Measurements from ENCODE around the gene CS. TPM values are rescaled to one million over a fixed set of nuclear protein-coding genes. Genes with fewer than 3 reads are reported as not detected.
"Not testable (repeated sequence)": the region's sequence is repeated elsewhere in the genome, so short reads cannot be mapped to it uniquely, and the experiment has no call there.

CS gene
- polyA plus RNA-seq: 100 to 1,000 TPM in 1 of 3 donors, 10 to 100 TPM in 2; 82.8 to 289 (median 83.0) TPM

GRCh38 chr12:56299853-56300643 is at the start of gene CS:
TSS of gene CS (minus strand) at chr12:56300330. CDS start at chr12:56300201, 129 bp downstream.
- peak within 1 kb of the TSS; percentile 79 for H3K27ac ChIP-seq (ENCODE audit: low read depth, low read length)
- 0 to 1% (median 1%) methylated on average over 62 to 63 of the region's 63 CpGs for WGBS, 3 donors

- H3K27ac ChIP-seq (ENCODE audit: low read depth, low read length): no peak overlapping the region
- 93 to 98% (median 97%) methylated on average over 5 of the region's 5 CpGs for WGBS, 3 donors
These were observed 48.6 kb upstream of the CS start for GRCh38 chr12:56348776-56349175.

GRCh38 chr12:56347255-56347654 is 47.1 kb upstream of the CS start:
- 92 to 94% (median 94%) methylated on average over 9 of the region's 9 CpGs for WGBS, 3 donors

GRCh38 chr12:56346675-56347074 is 46.5 kb upstream of the CS start:
- WGBS, 3 donors: 72 to 85% (median 84%) methylated on average over 7 of the region's 7 CpGs

More at GRCh38 chr12:56347255-56347654, 47.1 kb upstream of the CS start:
- not testable (repeated sequence) for H3K27ac ChIP-seq (ENCODE audit: low read depth, low read length)

GRCh38 chr12:56342290-56342689 is 42.2 kb upstream of the CS start:
- not testable (repeated sequence) for H3K27ac ChIP-seq (ENCODE audit: low read depth, low read length)
- 99 to 100% (median 100%) methylated on average over 2 of the region's 2 CpGs for WGBS, 3 donors

More at GRCh38 chr12:56346675-56347074, 46.5 kb upstream of the CS start:
- H3K27ac ChIP-seq (ENCODE audit: low read depth, low read length): no peak overlapping the region

- WGBS, 3 donors: 17 to 35% (median 24%) methylated on average over 1 of the region's 1 CpG
These were observed 41.5 kb upstream of the CS start for GRCh38 chr12:56341616-56342015.

GRCh38 chr12:56339158-56339422 is 39.0 kb upstream of the CS start:
- no peak overlapping the region for H3K27ac ChIP-seq (ENCODE audit: low read depth, low read length)
- 75 to 88% (median 83%) methylated on average over 1 of the region's 1 CpG for WGBS, 3 donors

More at GRCh38 chr12:56341616-56342015, 41.5 kb upstream of the CS start:
- no peak overlapping the region for H3K27ac ChIP-seq (ENCODE audit: low read depth, low read length)

GRCh38 chr12:56338308-56339157 is 38.4 kb upstream of the CS start, which contains the start of gene IL23A:
TSS of gene IL23A (plus strand) at chr12:56338884. CDS start at chr12:56339045, 161 bp downstream.
- H3K27ac ChIP-seq (ENCODE audit: low read depth, low read length): no peak within 1 kb of the TSS

GRCh38 chr12:56337753-56338251 is 37.7 kb upstream of the CS start:
- H3K27ac ChIP-seq (ENCODE audit: low read depth, low read length): no peak overlapping the region
- 67 to 87% (median 72%) methylated on average over 8 of the region's 8 CpGs for WGBS, 3 donors

More at GRCh38 chr12:56338308-56339157, 38.4 kb upstream of the CS start, which contains the start of gene IL23A:
- WGBS, 3 donors: 33 to 55% (median 44%) methylated on average over 9 of the region's 9 CpGs

- 79 to 90% (median 79%) methylated on average over 9 of the region's 9 CpGs for WGBS, 3 donors
- H3K27ac ChIP-seq (ENCODE audit: low read depth, low read length): no peak overlapping the region
These were observed 36.4 kb upstream of the CS start for GRCh38 chr12:56336361-56337167.

GRCh38 chr12:56335527-56335926 is 35.4 kb upstream of the CS start:
- WGBS, 3 donors: 93 to 100% (median 96%) methylated on average over 7 to 8 of the region's 8 CpGs
- H3K27ac ChIP-seq (ENCODE audit: low read depth, low read length): not testable (repeated sequence)

- WGBS, 3 donors: 1 to 6% (median 5%) methylated on average over 6 of the region's 6 CpGs
- no peak overlapping the region for H3K27ac ChIP-seq (ENCODE audit: low read depth, low read length)
These were observed 34.3 kb upstream of the CS start for GRCh38 chr12:56334490-56334793.

- H3K27ac ChIP-seq (ENCODE audit: low read depth, low read length): peak within 1 kb of the TSS; percentile 94
- 0 to 1% (median 0%) methylated on average over 45 of the region's 45 CpGs for WGBS, 3 donors
These were observed 33.8 kb upstream of the CS start, which contains the start of gene PAN2 for GRCh38 chr12:56333679-56334489. TSS of gene PAN2 (minus strand) at chr12:56334000. CDS start at chr12:56333094, 906 bp downstream.

- H3K27ac ChIP-seq (ENCODE audit: low read depth, low read length): peak overlapping the region; percentile 94
- WGBS, 3 donors: 17 to 23% (median 19%) methylated on average over 8 of the region's 8 CpGs
These were observed 33.1 kb upstream of the CS start for GRCh38 chr12:56333197-56333678.

- 91 to 96% (median 95%) methylated on average over 11 of the region's 11 CpGs for WGBS, 3 donors
- H3K27ac ChIP-seq (ENCODE audit: low read depth, low read length): no peak overlapping the region
These were observed 32.5 kb upstream of the CS start for GRCh38 chr12:56332512-56333196.

- WGBS, 3 donors: 89 to 95% (median 94%) methylated on average over 7 of the region's 7 CpGs
- no peak overlapping the region for H3K27ac ChIP-seq (ENCODE audit: low read depth, low read length)
These were observed 30.9 kb upstream of the CS start for GRCh38 chr12:56330936-56331490.

- 73 to 81% (median 75%) methylated on average over 6 of the region's 6 CpGs for WGBS, 3 donors
These were observed 26.4 kb upstream of the CS start for GRCh38 chr12:56326533-56326932.

More at GRCh38 chr12:56326533-56326932, 26.4 kb upstream of the CS start:
- H3K27ac ChIP-seq (ENCODE audit: low read depth, low read length): no peak overlapping the region
